ENCODE measurements around the gene TCF7. TPM values are rescaled to one million over a fixed set of nuclear protein-coding genes. Genes with fewer than 3 reads are reported as not detected.

The TCF7 gene
- total RNA-seq, 4 donors from 2014 or later: 0.25 to 2.1 (median 0.66) TPM

DNA sequence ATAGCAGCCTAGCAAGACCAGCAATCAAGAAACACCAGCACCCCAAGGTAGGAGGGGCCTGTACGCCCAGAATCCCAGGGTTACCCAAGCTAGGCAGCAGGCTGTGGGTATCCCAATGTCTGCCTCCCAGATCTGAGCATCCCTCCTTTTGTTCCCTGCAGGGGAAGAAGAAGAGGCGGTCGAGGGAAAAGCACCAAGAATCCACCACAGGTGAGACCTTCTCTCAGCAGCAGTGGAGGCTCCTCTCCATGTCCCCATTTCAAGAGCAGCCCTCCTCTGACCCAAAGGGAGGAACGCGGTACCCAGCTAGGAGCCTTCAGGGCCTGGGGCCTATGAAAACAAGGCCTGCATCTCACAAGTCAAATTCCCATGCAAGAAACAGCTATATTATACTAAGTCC is 28.9 kb downstream of the TCF7 start:
- no peak overlapping the region for H3K4me3 ChIP-seq
- no peaks in the 10 kb centered on the region for H3K9me3 ChIP-seq
- no peak for TF ChIP-seq POLR2A (IDR thresholded peaks at IDR 0.05)
- TF ChIP-seq, protein P1, sequence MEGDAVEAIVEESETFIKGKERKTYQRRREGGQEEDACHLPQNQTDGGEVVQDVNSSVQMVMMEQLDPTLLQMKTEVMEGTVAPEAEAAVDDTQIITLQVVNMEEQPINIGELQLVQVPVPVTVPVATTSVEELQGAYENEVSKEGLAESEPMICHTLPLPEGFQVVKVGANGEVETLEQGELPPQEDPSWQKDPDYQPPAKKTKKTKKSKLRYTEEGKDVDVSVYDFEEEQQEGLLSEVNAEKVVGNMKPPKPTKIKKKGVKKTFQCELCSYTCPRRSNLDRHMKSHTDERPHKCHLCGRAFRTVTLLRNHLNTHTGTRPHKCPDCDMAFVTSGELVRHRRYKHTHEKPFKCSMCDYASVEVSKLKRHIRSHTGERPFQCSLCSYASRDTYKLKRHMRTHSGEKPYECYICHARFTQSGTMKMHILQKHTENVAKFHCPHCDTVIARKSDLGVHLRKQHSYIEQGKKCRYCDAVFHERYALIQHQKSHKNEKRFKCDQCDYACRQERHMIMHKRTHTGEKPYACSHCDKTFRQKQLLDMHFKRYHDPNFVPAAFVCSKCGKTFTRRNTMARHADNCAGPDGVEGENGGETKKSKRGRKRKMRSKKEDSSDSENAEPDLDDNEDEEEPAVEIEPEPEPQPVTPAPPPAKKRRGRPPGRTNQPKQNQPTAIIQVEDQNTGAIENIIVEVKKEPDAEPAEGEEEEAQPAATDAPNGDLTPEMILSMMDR (IDR thresholded peaks at IDR 0.05 in 4 of 5, conservative IDR thresholded peaks at IDR 0.05 in 1 of 5): no peak
- no peak overlapping the region for H3K27ac ChIP-seq
- DNase-seq (no peak), ATAC-seq (no peak)
- in situ Hi-C loops (cut with MboI; ENCODE audit: low sequenced_read_pairs in 4 of 4) (loop anchor here in 3 of 4 donors (10.0 to 25.0 kb wide), 3 partner anchors 49 to 106 kb away; no protein-coding TSS in a partner anchor), intact Hi-C loops (cut with DNase I; ENCODE audit: low total_unique reads) (no loop called here)
- peaks cover 0 to 23% of the 10 kb centered on the region in 2 donors for H3K36me3 ChIP-seq
- H3K27me3 ChIP-seq: no peaks in the 10 kb centered on the region
- peaks cover 24 to 30% of the 10 kb centered on the region in 2 donors for H3K4me1 ChIP-seq

DNA sequence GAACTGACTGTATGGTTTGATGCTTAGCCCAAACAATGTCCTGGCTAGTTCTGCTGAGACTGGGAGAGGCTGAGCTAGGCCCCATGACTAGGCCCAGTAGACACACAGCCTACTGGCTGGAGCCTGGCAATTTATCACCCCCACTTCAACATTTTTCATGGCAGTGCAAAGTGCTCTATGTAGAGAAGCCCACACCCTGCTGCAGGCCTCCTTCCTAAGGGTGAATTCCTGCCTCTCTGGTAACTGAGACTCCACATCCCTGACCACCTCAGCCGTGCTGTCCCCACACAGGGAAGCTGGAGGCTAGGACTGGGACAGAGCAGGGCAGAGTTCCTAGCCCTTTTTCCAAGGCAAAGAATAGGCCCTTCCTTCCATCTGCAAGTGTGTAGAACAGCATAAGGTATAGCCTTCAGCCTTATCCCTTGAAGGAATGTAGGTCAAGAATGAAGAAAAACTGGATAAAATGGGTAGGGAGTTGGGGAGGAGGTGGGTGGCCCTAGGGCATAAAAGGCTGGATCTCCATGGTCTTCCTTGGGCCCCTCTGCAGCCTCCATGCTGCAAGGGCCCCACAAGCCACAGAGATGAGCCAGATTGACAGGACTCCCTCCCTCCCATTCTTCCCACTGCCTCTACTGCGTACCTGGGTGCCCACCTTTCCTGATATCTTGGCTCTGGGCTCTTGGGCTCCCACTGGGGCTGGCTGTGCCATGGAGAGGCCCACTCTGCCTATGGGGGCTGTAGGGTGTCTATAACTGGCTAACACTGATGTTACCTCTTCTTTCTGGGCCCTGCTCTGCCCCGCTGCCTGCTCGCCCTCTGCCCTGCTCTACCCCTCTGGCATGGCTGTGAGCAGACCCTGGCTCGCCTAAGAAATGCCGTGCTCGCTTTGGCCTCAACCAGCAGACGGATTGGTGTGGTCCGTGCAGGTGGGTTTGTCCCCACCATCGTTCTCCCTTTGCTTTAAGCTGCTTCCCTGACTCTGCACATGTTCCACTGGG is 29.8 kb downstream of the TCF7 start:
- no peak for DNase-seq

DNA sequence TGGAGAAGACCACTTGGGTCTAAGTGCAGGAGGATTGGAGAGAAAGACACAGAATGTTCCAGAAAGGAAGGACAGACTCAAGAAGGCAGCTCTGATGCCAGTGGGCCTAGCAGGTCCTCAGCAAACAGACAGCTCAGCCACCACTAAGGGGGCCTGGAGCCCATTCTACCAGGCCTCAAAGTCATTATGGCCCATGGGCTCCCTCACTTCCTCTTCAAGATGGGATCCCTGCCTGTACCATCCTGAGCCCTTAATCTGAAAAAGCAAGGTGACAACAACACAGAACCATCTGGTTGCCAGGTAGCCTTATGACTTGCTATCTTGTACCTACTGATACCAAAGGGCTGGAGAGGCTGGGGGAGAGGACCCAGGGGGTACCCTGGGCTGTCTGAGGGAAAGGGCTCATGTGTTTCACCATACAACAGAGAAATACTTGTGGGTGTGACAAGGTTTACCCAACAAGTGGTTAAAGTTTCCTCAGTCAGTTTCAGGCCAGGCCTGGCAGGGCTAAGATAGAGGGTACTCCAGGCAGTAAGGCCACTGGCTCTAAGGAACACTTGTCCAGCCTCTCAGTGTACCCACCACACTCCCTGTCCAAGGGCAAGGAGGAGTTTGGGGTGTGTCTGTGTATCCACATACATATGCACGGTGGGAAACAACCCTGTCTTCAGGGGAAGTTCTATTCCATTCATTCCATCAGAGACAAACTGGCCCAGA is 30.7 kb downstream of the TCF7 start:
- ATAC-seq (no peak), DNase-seq (no peak)
- Histone ChIP-seq H3K9me3 (no peaks in the 10 kb centered on the region), H3K36me3 (peaks cover 0 to 28% of the 10 kb centered on the region in 2 donors), H3K27ac (no peak overlapping the region), H3K27me3 (no peaks in the 10 kb centered on the region), H3K4me3 (no peak overlapping the region), H3K4me1 (peaks cover 21 to 32% of the 10 kb centered on the region in 2 donors)
- in situ Hi-C loops (cut with MboI; ENCODE audit: low sequenced_read_pairs in 4 of 4): loop anchor here (5.0 to 25.0 kb wide), 4 partner anchors 50 to 108 kb away; no protein-coding TSS in a partner anchor
- intact Hi-C loops (cut with DNase I; ENCODE audit: low total_unique reads): no loop called here
- no peak for TF ChIP-seq POLR2A (IDR thresholded peaks at IDR 0.05)
- TF ChIP-seq, protein P1 (IDR thresholded peaks at IDR 0.05 in 4 of 5, conservative IDR thresholded peaks at IDR 0.05 in 1 of 5): no peak

More for the DNA sequence above, 29.8 kb downstream of the TCF7 start:
- no peaks in the 10 kb centered on the region for H3K27me3 ChIP-seq
- H3K4me3 ChIP-seq: no peak overlapping the region
- peaks cover 24 to 27% of the 10 kb centered on the region in 2 donors for H3K4me1 ChIP-seq
- H3K9me3 ChIP-seq: no peaks in the 10 kb centered on the region
- intact Hi-C loops (cut with DNase I; ENCODE audit: low total_unique reads): no loop called here
- no peak for ATAC-seq
- no peak overlapping the region for H3K27ac ChIP-seq
- TF ChIP-seq POLR2A (IDR thresholded peaks at IDR 0.05): no peak
- TF ChIP-seq, protein P1 (IDR thresholded peaks at IDR 0.05 in 4 of 5, conservative IDR thresholded peaks at IDR 0.05 in 1 of 5): no peak
- in situ Hi-C loops (cut with MboI; ENCODE audit: low sequenced_read_pairs in 4 of 4): loop anchor here in 3 of 4 donors (10.0 to 25.0 kb wide), 3 partner anchors 49 to 107 kb away; no protein-coding TSS in a partner anchor
- peaks cover 0 to 23% of the 10 kb centered on the region in 2 donors for H3K36me3 ChIP-seq

DNA sequence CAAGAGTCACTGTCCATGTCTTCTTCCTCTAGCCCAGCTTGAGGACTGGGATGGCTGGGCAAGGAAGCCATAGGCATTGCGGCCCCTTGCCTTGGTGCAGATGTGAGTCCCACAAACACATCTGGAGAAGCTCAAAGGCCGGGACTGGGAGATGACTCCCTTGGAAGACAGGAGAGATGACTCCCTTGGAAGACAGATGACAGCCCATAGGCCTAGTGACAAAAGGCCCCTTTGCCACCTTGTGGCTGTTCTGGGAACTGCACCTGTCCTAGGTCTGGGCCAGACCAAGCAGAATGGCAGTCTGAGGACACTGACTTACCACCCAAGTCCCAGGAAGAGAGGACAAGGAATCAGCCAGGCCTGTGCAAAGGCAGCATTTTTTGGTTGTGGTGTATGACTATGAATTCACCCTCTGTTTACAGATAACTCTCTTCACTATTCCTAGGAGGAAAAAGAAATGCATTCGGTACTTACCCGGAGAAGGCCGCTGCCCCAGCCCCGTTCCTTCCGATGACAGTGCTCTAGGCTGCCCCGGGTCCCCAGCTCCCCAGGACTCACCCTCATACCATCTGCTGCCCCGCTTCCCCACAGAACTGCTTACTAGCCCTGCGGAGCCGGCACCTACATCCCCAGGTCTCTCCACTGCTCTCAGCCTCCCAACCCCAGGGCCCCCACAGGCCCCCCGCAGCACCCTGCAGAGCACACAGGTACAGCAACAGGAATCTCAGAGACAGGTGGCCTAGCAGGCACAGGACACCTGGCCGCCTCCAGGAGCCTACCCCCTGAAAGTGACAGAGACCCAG is 31.5 kb downstream of the TCF7 start:
- H3K4me3 ChIP-seq: no peak overlapping the region
- H3K27ac ChIP-seq: peak overlapping the region in 1 of 4 donors; percentile 52
- intact Hi-C loops (cut with DNase I; ENCODE audit: low total_unique reads) (loop anchor here (1.0 kb wide), 2 partner anchors 44 to 107 kb away; no protein-coding TSS in a partner anchor), in situ Hi-C loops (cut with MboI; ENCODE audit: low sequenced_read_pairs in 4 of 4) (loop anchor here (5.0 to 25.0 kb wide), 4 partner anchors 51 to 109 kb away; no protein-coding TSS in a partner anchor)
- H3K27me3 ChIP-seq: no peaks in the 10 kb centered on the region
- peaks cover 24 to 26% of the 10 kb centered on the region in 2 donors for H3K4me1 ChIP-seq
- ATAC-seq: peak; percentile 85 to 91
- DNase-seq: peak in 1 of 2 donors; percentile 75
- H3K36me3 ChIP-seq: peaks cover 0 to 30% of the 10 kb centered on the region in 2 donors
- TF ChIP-seq POLR2A (IDR thresholded peaks at IDR 0.05): no peak
- TF ChIP-seq, protein P1 (IDR thresholded peaks at IDR 0.05 in 4 of 5, conservative IDR thresholded peaks at IDR 0.05 in 1 of 5): peak; percentile 83 to 95 (median 93)
- H3K9me3 ChIP-seq: no peaks in the 10 kb centered on the region
